GM19463 (cell line): Measurements from ENCODE around the gene EME2.

Experiments used
- ATAC-seq: cut with Tn5 transposase; IDR thresholded peaks from one replicate; pipeline ENCODE4 v1.9.1; 2021; ENCODE audit warnings: mild to moderate bottlenecking, moderate library complexity; ENCODE audit not compliant: unreplicated experiment

Gene EME2

GRCh38 chr16:1766231-1766630 lies 6.4 kb upstream of the EME2 start:
- no peak for ATAC-seq

- no peak for ATAC-seq
These were observed 5.9 kb upstream of the EME2 start for GRCh38 chr16:1766701-1767100.

- ATAC-seq: no peak
These were observed 5.3 kb upstream of the EME2 start for GRCh38 chr16:1767116-1767994.

DNA sequence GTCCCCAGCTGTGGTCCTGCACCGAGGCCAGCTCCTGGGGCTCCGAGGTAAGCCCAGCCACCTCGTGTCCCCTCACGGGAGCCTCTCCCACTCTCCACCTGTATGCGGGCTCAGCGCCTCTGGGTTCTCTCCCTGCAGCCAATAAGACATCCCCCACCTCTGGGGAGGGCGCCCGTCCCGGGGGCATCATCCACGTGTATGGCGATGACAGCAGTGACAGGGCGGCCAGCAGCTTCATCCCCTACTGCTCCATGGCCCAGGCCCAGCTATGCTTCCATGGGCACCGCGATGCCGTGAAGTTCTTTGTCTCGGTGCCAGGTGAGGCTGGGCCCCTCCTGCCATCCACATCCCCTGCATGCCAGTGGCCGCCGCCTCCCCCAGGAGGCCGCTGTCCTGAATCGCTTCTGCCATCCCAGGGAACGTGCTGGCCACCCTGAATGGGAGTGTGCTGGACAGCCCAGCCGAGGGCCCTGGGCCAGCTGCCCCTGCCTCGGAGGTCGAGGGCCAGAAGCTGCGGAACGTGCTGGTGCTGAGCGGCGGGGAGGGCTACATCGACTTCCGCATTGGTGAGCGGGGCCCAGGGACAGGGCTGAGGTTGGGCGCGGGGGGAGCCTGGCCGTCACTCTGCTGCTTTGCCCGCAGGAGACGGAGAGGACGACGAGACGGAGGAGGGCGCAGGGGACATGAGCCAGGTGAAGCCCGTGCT lies 4.4 kb upstream of the EME2 start:
- ATAC-seq: no peak

DNA sequence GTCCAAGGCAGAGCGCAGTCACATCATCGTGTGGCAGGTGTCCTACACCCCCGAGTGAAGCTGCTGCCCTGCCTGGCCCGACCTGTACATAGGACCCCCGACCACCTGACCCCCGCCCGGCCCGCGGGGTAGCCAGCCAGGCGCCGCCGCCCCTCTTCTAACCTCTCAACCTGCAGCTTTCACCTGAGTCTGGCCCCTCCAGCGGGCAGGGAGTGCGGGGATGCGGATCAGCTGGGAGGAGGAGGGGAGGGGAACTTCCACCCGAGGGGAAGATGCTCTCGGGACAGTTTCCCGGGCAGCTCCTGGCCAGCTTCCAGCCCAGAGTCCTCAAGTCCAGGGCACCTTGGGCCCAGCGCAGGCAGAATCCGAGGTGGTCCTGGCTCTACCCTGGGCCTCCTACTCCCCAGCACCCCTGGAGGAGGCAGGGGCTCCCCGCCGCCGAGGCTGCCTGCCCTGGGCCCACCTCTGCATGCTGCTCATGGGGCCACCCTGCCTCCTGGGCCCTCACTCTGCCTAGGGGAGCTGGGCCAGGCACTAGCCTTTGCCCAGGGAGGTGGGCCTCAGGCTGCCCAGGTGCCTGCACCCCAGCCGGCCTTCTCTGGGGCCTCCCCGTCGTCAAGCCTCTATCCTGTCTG lies 3.7 kb upstream of the EME2 start:
- no peak for ATAC-seq

GRCh38 chr16:1769402-1770300 lies 3.0 kb upstream of the EME2 start:
- ATAC-seq: no peak

DNA sequence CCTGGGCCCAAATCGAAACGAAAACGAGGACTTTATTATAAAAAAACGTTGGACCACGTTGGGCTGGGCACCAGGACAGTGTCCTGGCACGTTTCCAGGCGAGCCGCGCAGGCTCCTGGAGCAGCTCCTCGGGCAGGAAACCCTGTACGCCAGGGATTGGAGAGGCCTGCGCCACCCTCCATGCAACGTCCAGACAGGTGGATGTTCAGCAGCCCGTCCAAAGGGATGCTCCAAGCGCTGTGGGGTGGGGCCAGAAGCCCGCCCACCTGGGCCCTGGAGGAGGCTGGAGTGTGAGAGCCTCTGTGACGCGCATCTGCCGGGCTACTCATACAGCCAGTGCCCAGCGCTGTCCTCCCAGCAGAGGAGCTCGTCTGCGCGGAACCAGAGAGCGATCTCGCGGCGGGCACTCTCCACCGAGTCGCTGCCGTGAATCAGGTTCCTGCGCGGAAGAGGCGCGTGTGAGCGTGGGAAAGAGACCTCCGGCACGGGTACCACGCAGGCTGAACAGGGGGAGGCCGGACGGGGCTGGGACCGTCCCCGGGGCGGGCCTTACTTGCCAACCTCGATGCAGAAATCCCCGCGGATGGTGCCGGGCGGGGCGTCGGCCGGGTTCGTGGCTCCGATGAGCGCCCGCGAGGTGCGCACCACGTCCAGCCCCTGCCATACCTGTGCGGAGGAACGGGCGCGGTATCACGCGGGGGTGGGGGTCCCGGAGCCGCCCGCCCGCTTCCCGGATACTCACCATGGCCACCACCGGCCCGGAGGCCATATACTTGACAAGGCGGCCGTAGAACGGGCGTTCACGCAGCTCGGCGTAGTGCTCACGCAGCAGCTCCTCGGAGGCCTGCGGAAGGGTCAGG lies 2.1 kb upstream of the EME2 start:
- ATAC-seq: no peak

- peak; percentile 37 for ATAC-seq
These were observed 1.3 kb upstream of the EME2 start, which contains the start of gene NME3 for GRCh38 chr16:1771188-1771863. Gene NME3 (minus strand): TSS chr16:1771543. CDS start chr16:1771534, 9 bp downstream.

DNA sequence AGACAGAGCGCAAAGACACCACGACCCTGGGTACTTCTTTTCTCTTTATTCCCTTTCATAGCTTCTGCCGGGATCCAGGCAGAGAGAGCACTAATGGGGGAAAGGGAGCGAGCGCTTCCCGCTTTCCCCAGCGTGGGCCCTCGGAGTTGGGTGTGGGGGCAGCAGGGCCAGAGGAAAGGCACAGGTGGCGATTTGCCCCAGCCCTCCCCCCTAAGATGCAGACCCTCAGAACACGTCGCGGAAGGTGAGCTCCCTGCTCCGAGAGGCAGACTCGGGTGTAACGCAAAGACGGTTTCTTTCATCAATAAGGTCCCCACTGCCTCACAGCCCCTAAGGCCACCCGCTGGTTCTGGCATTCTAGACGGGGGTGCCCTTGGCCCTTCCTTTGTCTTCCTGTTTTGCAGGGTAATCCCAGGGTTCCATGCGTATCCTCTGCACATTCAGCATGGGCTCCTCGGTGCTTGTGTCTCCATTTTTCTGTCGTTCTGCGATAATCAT lies 697 bp upstream of the EME2 start:
- no peak for ATAC-seq

- peak; percentile 46 for ATAC-seq
These were observed 495 bp downstream of the EME2 start, which contains the start of gene MRPS34 for GRCh38 chr16:1772908-1773702. Gene MRPS34 (minus strand): TSS chr16:1773134. CDS start chr16:1773119, 15 bp downstream.

GRCh38 chr16:1773703-1774447 lies 1.3 kb downstream of the EME2 start:
- no peak for ATAC-seq

GRCh38 chr16:1774448-1774780 lies 1.8 kb downstream of the EME2 start:
- no peak for ATAC-seq

GRCh38 chr16:1775006-1775845 lies 2.6 kb downstream of the EME2 start:
- ATAC-seq: no peak

GRCh38 chr16:1775846-1776671 lies 3.4 kb downstream of the EME2 start:
- ATAC-seq: no peak

DNA sequence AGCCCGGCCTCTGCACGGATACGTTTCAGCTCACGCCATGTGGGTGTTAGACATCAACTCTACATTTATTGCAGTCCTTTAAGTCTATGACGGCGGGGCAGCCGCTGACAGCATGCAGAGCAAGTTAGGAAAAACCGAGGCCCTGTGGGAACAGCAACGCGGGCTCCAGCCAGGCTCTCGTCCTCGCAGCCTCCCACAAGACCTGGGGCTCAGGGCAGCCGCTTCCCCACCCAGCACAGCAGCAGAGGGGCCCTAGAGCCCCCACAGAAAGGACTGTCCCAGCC lies 4.0 kb downstream of the EME2 start:
- no peak for ATAC-seq

GRCh38 chr16:1776991-1777374 lies 4.4 kb downstream of the EME2 start:
- ATAC-seq: no peak
